HG03432 (cell line): ENCODE data around the gene SEC14L3.

Experiments used
- ATAC-seq: cut with Tn5 transposase; IDR thresholded peaks from one replicate; pipeline ENCODE4 v1.9.1; 2021; ENCODE audit warnings: mild to moderate bottlenecking, moderate library complexity; ENCODE audit not compliant: unreplicated experiment

The SEC14L3 gene

DNA sequence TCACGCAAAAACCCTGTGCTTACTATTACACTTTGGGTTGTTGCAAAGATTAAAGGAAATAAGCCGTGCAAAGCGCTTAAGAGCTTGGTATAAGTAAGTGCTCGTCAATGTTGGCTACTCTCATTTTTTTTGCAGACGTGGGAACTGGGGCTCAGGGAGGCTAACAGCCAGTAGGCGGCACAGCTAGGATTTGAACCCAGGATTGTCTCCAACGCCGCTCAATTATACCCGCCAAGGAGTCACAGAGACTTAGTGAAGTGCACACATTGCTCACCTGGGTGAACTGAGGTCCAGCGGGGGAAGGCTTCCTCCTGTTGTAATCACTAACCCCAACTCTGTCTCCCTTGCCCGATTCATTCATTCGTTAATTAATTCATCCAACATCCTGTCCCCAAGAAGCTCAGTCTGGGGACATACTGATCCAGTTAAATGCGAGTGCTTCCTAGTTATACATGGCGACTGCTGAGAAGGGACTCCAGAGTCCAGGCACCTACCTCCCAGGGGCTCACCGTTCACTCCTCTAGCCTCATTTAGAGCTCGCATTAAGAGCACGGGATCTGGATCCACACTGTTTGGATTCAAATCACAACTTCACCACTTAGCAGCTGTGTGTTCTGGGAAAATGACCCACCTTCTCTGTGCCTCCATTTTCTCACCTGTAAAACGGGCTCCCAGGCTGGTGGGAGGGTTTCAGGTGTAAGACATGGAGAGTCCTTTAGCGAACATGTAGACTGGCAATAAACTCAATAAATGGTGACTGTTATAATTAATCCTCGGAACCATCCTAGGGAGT is 47.1 kb downstream of the SEC14L3 start:
- ATAC-seq: no peak

DNA sequence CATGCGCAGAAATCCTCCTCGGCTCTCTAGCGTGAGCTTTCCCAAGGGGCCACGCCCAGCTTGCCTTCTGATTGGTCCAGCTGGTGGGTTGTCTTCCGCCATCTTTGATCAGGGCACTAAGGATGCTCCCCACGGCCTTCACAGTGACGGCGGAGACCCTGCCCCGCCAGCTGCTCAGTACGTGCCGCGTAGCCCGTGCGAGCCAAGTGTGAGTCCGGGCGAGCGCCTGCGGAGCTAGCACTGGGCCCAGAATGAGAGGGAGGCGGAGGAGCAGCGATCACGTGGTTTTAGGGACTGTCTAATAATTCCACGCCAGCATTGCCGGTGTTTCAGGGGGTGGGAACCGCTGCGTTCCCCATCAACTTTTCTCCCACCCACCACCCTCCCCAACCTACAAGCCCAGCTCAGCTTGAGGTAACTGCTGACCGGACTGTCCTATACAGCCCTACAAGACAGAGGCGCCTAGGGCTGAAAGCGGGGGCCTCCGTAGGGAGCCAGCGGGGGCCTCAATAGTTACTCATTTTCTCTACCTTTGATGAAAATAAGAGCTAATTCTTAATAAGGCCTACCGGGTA is 47.8 kb downstream of the SEC14L3 start:
- peak; percentile 85 for ATAC-seq

DNA sequence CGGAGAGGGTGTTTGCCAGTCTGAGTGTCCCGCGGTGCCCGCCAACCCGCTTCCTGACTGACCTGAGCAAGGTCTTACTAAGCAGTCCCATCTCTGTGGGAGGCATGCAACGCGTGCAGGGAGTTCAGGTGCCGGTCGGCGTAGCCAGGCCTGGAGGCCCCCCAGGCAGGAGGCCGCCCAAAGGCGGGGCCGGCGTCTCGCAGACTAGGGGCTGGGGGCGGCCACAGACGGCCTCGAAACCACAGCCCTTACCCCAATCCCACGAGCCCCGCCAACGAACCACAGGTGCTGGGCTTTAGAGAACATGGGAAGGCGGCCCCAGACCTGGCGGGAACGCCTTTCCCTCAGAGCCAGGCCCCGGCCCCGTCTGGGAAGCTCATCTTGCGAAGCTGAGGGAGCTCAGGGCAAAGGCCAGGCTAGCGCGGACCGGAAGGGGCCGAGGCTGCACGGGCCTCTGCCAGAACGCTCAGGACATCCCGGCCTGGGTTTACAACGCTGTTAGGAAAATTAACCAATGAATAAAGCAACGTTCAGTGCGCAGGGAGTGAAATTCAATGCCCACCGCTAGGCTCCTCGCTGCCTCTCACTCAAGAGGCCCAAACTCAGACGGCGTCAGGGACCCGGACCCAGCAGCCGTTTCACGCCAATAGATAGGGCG is 48.4 kb downstream of the SEC14L3 start:
- ATAC-seq: peak; percentile 35

DNA sequence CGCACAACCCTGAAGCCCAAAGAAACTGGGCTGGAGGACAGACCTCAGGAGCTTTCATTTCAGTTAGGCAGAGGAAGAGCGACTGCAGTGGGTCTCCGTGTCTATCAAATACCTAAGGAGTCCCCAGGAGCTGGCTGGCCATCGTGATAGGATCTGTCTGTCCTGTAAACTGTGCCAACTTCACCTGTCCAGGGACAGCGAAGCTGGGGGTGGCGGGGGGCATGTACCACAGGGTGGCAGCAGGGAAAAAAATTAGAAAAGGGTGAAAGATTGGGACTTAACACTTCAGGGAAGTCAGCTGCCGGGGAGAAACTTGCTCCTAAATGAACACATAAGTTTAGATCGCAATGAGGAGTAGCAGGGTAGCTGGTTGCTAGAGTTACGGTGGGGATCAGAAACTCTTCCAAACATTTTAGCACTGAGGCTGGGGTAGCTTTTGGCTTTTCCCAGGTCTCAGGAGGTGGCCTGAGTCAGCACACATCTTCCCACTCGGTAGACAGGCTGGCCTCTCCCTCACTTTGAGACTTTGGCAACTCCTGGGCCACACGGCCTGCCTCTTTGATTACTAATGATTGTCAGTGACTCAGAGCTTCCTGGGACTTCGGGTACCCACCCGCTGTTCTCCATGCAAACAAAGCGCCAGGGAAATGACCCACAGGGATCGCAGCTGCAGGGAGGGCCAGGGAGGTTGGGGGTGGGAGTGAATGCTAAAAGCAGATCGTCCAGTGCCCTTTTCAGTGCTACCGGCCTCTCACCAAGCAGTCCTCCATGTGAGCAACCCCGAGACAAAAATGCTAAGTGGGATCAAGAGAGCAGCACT is 49.1 kb downstream of the SEC14L3 start:
- no peak for ATAC-seq

DNA sequence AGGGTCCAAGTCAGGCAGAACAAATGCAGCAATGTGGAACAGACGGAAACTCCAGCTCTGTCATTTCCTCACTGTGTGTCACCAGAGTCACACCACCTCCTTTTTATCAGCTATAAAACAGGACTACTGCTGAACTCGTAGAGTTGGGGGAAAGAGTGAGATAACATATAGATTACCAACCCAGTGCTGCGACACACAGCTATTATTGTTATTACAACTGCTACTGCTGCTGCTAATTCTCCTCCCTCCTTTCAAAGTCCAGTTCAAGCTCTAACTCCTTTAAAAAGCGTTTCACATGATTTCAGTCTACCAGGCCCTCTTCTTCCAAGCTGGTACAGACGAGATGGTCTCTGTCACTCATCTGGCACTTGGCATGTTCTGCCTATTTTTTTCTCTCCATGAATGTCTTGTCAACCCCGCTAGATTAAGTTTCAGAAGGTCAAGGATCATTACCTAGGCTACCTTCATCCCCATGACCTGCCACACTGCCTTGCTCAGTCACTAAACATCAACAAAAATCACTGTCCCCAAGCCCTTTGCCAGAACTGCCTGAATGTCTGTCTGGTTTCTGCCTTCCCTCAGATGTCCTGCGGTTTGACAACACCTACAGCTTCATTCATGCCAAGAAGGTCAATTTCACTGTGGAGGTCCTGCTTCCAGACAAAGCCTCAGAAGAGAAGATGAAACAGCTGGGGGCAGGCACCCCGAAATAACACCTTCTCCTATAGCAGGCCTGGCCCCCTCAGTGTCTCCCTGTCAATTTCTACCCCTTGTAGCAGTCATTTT is 49.9 kb downstream of the SEC14L3 start:
- ATAC-seq: no peak

DNA sequence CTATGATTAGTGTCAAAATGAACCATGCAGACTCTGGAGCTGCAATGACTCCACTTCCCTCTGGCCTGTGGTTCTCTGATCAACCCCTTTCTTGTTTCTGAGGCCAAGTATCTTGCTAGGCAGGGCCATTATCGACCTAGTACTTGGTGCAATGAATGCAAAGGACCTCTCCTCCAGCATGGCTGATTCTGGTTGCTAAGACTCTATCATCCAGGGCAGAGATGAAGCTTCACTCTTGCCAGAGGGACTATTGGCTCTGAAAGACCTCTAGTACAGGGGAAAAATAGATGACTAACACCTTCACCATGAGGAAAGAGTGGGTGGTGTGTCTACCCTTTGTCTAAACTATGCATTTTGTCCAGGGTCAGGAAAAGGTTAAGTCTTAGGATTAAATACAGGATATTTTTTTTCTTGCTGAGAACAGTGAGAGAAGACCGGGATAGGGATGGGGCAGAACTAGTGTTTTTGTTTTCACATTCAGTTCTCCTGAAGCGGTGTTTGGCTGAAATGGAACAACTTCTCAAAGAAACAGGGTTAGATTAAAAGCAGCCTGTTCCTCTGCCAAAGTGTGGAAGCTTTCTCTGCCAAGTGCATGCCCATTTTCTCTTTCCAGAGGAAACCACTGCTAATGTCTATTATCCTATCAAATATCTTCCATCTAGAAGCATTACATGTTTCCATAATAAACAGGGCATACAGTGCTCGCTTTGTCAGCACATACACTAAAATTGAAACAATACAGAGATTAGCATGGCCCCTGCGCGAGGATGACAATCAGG is 51.3 kb downstream of the SEC14L3 start:
- ATAC-seq: no peak

DNA sequence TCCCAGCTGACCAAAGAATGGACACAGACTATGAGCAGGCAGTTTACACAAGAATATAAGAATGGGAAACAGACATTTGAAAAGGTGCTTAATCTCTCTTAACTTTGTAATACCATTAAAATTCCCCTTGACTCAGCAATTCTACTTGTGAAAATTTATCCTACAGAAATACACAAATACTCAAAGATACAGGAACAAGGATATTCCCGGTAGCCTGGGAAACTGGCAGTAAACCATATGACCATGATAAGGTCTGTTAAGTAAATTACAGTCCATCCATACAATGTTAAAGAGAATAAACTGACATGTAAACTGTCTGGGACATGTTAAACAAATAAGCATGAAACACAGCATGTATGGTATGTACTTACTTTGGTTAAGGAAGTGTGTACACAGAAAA is 55.0 kb downstream of the SEC14L3 start:
- no peak for ATAC-seq

DNA sequence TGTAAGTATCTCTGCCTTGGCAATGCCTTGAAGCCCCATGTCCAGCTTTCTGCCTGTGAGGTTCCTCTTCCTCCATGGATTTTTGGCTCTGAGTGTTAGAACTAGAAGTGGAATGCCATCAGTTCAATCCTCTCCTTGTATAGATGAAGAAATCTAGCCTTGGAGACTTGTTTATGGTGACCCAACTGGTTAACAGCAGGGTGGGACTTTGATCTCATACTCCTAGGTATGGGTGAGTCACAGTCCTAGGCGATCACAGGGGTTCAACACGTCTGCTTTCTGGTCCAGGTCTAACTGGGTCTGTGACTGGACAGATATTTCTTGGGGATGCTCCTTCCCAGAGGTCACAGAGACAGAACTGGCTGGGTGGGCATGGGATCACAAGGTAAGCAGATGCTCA is 55.4 kb downstream of the SEC14L3 start:
- no peak for ATAC-seq

DNA sequence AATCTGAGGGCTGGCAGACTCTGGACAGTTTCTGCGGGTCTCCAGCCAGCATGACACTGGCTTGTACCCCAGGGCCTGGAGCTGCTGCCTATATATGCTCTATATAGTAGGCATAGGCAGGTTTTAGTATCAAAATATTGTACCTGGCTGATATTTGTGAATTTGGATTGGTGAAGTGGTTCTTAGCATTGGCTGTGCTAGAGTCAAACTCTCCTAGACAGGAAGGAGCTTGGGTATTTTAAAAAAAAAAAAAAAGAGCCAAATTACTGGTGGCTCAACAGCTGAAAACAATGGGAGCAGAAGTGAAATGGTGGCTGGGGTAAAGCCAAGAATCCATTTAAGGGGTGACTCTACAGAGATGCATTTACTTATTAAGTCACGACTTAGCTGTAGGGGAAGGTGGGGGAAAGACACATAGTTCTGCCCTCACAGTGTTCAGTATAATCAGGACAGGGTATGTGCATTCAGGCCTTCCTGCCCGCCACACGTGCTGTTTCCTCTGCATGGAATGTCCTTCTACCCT is 57.2 kb downstream of the SEC14L3 start:
- ATAC-seq: no peak

DNA sequence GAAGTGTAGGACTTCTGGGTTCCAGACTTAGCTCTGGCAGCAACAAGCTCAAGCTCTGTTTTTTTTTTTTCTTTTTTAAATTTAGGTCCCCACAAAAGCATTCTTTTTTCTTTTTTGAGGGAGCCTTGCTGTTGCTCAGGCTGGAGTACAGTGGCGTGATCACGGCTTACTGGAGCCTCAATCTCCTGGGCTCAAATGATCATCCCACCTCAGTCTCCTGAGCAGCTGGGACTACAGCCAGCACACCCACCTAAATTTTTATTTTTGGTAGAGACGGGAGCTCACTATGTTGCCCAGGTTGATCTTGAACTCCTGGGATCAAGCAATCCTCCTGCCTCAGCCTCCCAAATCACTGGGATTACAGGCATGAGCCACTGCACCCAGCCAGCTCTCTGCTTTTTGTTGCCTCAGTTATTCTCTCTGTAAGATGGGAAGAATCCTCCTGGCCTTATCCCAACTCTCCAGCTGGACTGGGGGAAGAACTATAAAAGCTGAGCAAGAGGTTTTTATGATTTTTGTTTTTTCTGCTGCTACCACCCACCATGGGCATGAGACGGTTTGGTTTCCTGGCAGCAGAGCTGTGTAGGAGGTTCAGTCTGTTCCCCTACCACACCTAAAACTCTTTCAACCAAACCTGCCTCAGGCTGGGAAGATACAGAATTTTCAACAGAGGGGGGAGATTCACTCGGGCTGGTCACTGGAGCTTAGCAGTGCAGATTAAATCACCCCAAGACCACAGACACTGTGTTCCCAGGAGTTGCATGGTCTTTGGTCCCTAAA is 57.9 kb downstream of the SEC14L3 start:
- ATAC-seq: no peak

DNA sequence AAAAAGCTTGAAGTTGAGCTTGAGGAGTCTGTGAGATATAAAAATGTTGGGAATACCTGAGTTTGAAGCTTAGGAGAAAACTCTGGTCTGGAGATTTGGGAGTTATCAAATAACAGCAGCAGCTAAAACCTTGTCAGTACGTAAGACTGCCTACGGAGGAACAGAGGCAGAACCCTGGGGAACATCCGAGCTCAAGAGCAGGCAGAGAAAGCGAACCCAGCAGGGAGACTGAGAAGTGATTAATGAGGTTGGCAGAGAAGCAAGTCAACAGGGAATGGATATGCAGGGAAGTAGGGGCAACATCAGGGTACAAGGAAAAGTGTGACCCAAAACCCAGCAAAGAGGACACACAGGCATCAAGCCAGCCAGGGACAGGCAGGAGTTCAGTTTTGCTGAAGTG is 58.8 kb downstream of the SEC14L3 start:
- no peak for ATAC-seq

DNA sequence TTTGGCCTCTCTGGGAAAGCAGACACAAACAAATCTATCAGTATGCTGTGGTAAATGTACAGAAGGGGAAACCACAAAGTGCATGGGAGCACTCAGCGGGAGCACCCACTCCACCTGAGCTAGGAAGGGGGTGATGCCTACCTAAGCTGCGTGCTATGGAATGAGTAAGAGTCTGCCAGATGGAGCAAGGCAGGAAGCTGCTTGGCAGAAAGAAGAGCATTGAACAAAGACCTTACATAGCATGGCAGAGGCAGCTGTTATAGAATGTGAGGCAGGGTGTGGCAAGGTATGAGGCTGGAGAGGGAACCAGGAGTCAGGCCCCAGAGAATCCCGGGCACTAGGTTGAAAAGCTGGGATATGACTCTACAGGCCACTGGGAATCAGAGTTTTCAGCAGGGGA is 60.0 kb downstream of the SEC14L3 start:
- ATAC-seq: no peak
